ENCODE data around the gene ZCCHC18.
A peak's percentile ranks its signal among the peaks of the same experiment; 100 is the strongest.

ZCCHC18 gene

GRCh38 chrX:104085919-104086318 lies 26.4 kb upstream of the ZCCHC18 start:
- TF ChIP-seq, protein P1, sequence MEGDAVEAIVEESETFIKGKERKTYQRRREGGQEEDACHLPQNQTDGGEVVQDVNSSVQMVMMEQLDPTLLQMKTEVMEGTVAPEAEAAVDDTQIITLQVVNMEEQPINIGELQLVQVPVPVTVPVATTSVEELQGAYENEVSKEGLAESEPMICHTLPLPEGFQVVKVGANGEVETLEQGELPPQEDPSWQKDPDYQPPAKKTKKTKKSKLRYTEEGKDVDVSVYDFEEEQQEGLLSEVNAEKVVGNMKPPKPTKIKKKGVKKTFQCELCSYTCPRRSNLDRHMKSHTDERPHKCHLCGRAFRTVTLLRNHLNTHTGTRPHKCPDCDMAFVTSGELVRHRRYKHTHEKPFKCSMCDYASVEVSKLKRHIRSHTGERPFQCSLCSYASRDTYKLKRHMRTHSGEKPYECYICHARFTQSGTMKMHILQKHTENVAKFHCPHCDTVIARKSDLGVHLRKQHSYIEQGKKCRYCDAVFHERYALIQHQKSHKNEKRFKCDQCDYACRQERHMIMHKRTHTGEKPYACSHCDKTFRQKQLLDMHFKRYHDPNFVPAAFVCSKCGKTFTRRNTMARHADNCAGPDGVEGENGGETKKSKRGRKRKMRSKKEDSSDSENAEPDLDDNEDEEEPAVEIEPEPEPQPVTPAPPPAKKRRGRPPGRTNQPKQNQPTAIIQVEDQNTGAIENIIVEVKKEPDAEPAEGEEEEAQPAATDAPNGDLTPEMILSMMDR (IDR thresholded peaks at IDR 0.05) = no peak
- Histone ChIP-seq H3K27me3 (no peaks in the 10 kb centered on the region), H3K36me3 (no peaks in the 10 kb centered on the region), H3K27ac (no peak overlapping the region), H3K9me3 (no peaks in the 10 kb centered on the region), H3K4me1 (ENCODE audit: control insufficient read depth in 1 of 2, insufficient read depth in 1 of 2, low read depth in 1 of 2, low read length in 1 of 2) (no peaks in the 10 kb centered on the region), H3K4me3 (ENCODE audit: low read depth in 1 of 2, low read length in 1 of 2) (no peak overlapping the region)

DNA sequence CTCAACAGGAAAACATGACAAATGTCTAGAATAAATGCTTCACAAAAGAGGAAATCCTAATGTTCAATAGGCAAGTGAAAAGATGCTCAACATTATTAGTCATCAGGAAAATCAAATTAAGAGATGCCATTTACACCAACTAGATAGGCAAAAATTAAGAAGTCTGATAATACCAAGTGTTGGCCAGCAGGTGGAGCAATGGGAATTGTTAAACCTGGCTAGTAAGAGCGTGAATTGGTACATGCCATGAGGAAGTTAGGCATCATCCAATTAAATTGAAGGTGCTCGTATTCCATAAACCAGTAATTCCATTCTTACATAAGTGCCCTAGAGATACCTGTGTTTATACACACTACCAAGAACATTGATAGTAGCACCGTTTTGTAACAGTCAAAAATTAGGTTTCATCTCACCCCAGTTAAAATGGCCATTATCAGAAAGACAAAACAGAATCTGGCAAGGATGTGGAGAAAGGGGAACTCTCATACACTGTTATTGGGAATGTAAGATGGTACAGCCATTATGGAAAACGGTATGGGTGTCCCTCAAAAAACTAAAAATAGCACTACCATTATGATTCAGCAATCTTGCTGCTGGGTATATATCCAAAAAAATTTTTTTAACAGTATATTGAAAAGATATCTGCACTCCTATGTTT lies 14.0 kb upstream of the ZCCHC18 start:
- H3K27me3 ChIP-seq = no peaks in the 10 kb centered on the region
- no peaks in the 10 kb centered on the region for H3K36me3 ChIP-seq
- no peak overlapping the region for H3K4me3 ChIP-seq (ENCODE audit: low read depth in 1 of 2, low read length in 1 of 2)
- H3K27ac ChIP-seq = no peak overlapping the region
- TF ChIP-seq, protein P1 (IDR thresholded peaks at IDR 0.05) = peak; percentile 19
- H3K4me1 ChIP-seq (ENCODE audit: control insufficient read depth in 1 of 2, insufficient read depth in 1 of 2, low read depth in 1 of 2, low read length in 1 of 2) = no peaks in the 10 kb centered on the region
- no peaks in the 10 kb centered on the region for H3K9me3 ChIP-seq

DNA sequence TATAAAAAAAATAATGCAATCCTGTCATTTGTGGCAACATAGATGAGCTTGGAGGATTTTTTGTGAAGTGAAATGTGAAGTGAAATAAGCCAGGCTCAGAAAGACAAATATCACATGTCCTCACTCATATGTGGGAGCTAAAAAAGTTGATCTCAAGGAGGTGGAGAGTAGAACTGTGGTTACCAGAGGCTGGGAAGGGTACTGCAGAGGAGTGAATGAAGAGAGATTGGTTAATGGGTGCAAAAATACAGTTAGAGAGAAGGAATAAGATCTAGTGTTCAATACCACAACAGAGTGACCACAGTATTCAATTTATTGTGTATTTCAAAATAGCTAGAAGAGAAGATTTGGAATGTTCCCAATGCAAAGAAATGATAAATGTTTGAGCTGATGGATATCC lies 13.4 kb upstream of the ZCCHC18 start:
- Histone ChIP-seq H3K4me3 (ENCODE audit: low read depth in 1 of 2, low read length in 1 of 2) (no peak overlapping the region), H3K27ac (no peak overlapping the region), H3K36me3 (no peaks in the 10 kb centered on the region), H3K27me3 (no peaks in the 10 kb centered on the region), H3K4me1 (ENCODE audit: control insufficient read depth in 1 of 2, insufficient read depth in 1 of 2, low read depth in 1 of 2, low read length in 1 of 2) (no peaks in the 10 kb centered on the region), H3K9me3 (no peaks in the 10 kb centered on the region)
- TF ChIP-seq, protein P1 (IDR thresholded peaks at IDR 0.05) = no peak

DNA sequence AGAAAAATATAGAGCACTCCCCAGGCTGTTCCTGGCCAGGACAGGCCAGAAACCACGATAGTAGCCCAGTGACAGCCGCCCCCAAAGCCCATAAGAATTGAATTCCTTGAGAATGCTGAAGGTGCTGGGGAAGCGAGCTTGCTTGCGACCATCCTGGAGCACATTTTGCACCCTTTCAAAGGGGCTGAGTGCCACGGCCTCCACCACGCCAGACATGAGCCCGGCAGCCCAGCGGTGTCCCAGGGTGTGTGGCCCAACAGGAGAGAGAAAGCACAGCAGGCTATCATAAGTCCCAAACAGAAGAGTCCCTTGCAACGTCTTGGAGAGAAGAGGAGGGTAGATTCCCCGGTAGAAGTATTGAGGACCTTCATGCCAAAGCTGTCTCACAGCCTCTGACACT lies 7.6 kb upstream of the ZCCHC18 start:
- Histone ChIP-seq H3K36me3 (no peaks in the 10 kb centered on the region), H3K4me1 (ENCODE audit: control insufficient read depth in 1 of 2, insufficient read depth in 1 of 2, low read depth in 1 of 2, low read length in 1 of 2) (no peaks in the 10 kb centered on the region), H3K9me3 (no peaks in the 10 kb centered on the region), H3K27ac (no peak overlapping the region), H3K4me3 (ENCODE audit: low read depth in 1 of 2, low read length in 1 of 2) (no peak overlapping the region), H3K27me3 (peaks cover 8% of the 10 kb centered on the region)
- TF ChIP-seq, protein P1 (IDR thresholded peaks at IDR 0.05) = no peak

GRCh38 chrX:104105330-104106262 lies 6.7 kb upstream of the ZCCHC18 start:
- H3K27me3 ChIP-seq = peaks cover 17% of the 10 kb centered on the region
- H3K4me3 ChIP-seq (ENCODE audit: low read depth in 1 of 2, low read length in 1 of 2) = no peak overlapping the region
- no peaks in the 10 kb centered on the region for H3K36me3 ChIP-seq
- no peaks in the 10 kb centered on the region for H3K4me1 ChIP-seq (ENCODE audit: control insufficient read depth in 1 of 2, insufficient read depth in 1 of 2, low read depth in 1 of 2, low read length in 1 of 2)
- TF ChIP-seq, protein P1 (IDR thresholded peaks at IDR 0.05) = no peak
- H3K9me3 ChIP-seq = no peaks in the 10 kb centered on the region
- no peak overlapping the region for H3K27ac ChIP-seq
